Nephron (organoid): ENCODE results near the gene CALB2.

Experiments
- H3K27ac Mint-ChIP-seq, 3 experiments: 2 replicates each; pipeline ENCODE4 v1.8.0; 2020; ENCODE audit warnings: mixed read lengths in 3 of 3, mild to moderate bottlenecking in 2 of 3, moderate library complexity in 1 of 3
- H3K27me3 Mint-ChIP-seq: 2 replicates; pipeline ENCODE4 v1.8.0; 2021; ENCODE audit warnings: low read depth, mild to moderate bottlenecking, moderate library complexity, mixed read lengths
- H3K36me3 Mint-ChIP-seq: 2 replicates; pipeline ENCODE4 v1.8.0; 2020; ENCODE audit warnings: low read depth, mixed read lengths
- H3K4me1 Mint-ChIP-seq: 2 replicates; pipeline ENCODE4 v1.8.0; 2020; ENCODE audit warnings: mixed read lengths
- H3K4me3 Mint-ChIP-seq, 3 experiments: 2 replicates each; pipeline ENCODE4 v1.8.0; 2020; ENCODE audit warnings: mild to moderate bottlenecking in 3 of 3, mixed read lengths in 3 of 3, moderate library complexity in 2 of 3
- H3K9me3 Mint-ChIP-seq: 2 replicates; pipeline ENCODE4 v1.8.0; 2020; ENCODE audit warnings: mixed read lengths
- TF ChIP-seq, protein P1 (sequence below), 3 experiments: fragments of 200-600 bp; sonication (generic); IDR thresholded peaks; one replicate each; pipeline ENCODE4 v1.5.0; 2021; ENCODE audit warnings: antibody characterized with exemption in 3 of 3; ENCODE audit not compliant: unreplicated experiment in 3 of 3

The CALB2 gene

DNA sequence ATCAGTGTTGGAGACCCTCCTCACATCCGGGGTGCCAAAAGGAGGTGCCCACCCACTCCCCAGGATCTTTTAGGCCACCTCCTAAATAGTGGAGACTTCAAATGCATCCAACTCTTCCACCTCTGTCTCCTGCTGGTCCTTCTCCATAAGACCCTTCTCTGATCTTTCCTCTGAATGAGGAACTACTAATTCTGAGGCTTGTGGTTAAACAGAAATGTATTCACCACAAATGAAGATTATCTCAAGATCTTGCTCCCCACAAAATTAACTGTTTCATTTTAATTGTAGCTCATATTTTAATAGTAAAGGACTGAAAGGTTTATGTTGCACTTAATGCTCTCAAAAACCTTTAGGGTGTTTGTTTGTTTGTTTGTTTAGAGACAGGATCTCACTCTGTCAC lies 49.2 kb downstream of the CALB2 start:
- TF ChIP-seq, protein P1, sequence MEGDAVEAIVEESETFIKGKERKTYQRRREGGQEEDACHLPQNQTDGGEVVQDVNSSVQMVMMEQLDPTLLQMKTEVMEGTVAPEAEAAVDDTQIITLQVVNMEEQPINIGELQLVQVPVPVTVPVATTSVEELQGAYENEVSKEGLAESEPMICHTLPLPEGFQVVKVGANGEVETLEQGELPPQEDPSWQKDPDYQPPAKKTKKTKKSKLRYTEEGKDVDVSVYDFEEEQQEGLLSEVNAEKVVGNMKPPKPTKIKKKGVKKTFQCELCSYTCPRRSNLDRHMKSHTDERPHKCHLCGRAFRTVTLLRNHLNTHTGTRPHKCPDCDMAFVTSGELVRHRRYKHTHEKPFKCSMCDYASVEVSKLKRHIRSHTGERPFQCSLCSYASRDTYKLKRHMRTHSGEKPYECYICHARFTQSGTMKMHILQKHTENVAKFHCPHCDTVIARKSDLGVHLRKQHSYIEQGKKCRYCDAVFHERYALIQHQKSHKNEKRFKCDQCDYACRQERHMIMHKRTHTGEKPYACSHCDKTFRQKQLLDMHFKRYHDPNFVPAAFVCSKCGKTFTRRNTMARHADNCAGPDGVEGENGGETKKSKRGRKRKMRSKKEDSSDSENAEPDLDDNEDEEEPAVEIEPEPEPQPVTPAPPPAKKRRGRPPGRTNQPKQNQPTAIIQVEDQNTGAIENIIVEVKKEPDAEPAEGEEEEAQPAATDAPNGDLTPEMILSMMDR (IDR thresholded peaks at IDR 0.05; ENCODE audit: unreplicated experiment in 3 of 3) = no peak
- Mint-ChIP-seq H3K27me3 (peaks cover 51% of the 10 kb centered on the region), H3K4me3 (no peak overlapping the region), H3K4me1 (no peaks in the 10 kb centered on the region), H3K27ac (no peak overlapping the region), H3K9me3 (peaks cover 2% of the 10 kb centered on the region), H3K36me3 (no peaks in the 10 kb centered on the region)

DNA sequence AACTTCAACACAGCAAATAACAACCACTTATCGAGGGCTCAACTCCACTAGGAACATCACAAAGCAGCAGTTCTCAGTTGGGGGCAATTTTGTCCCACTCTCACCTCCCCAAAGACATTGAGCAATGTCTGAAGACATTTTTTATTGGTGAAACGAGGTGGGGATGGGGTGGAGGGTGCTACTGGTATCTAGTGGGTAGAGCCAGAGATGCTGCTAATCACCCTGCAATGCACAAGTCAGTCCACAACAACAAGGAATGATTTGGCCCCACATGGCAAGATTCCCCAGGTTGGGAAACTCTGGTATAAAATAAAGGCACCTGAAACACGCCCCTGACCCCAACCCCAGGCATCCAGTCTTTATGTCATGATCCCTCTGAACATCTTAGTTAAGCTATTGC lies 50.0 kb downstream of the CALB2 start:
- no peak overlapping the region for H3K27ac Mint-ChIP-seq
- H3K9me3 Mint-ChIP-seq = peaks cover 2% of the 10 kb centered on the region
- H3K36me3 Mint-ChIP-seq = no peaks in the 10 kb centered on the region
- H3K4me3 Mint-ChIP-seq = no peak overlapping the region
- peaks cover 53% of the 10 kb centered on the region for H3K27me3 Mint-ChIP-seq
- no peaks in the 10 kb centered on the region for H3K4me1 Mint-ChIP-seq
- TF ChIP-seq, protein P1 (IDR thresholded peaks at IDR 0.05; ENCODE audit: unreplicated experiment in 3 of 3) = no peak

DNA sequence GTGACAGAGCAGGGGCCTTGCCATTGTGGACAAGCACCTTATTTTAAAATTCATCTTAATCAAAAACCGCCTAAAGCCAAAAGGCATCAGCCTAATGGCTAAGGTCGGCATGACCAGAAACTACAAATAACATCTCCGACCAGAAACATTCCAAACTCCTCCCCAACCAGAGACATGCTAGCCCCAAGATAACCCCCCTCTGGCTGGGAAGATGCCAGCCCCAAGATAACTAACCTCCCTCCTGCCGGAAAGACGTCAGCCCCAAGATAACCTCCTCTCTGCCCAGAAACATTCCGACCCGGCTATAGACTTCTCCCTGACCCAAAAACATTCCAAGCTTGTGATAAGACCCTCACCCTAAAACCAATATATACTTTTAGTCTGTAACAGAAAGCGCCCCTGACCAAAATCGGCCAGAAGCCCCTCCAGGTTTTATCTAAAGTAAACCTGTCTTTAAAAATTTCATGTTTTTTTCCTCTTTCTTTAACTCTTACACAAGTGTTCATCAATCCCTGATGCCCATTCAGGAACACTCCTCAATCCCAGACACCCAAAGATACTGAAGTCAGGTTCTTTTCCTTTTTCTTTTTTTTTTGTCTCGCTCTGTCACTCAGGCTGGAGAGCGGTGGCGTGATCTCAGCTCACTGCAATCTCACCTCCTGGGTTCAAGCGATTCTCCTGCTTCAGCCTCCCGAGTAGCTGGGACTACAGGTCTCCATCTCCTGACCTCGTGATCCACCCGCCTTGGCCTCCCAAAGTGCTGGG lies 50.7 kb downstream of the CALB2 start:
- H3K4me1 Mint-ChIP-seq = no peaks in the 10 kb centered on the region

DNA sequence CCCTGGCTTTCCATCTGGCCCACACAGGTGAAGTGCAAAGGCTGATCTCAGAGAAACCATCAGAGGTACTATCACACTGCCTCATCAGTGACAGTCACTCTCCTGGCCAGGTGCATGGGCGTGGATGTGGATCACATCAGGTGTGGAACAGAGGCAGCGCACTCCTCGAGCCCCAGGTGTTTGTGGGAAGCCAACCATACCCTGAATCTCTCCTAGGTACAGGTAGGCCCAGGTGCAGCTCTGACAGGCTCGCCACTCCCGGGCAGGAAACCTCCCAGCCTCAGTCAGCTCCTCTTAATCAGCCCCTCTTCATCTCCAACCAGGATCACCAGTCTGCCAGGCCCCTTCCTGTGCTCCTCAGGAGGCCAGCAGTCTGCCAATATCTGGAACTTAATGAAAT lies 51.6 kb downstream of the CALB2 start:
- H3K9me3 Mint-ChIP-seq = peaks cover 2% of the 10 kb centered on the region
- no peak overlapping the region for H3K27ac Mint-ChIP-seq

More for the DNA sequence above, 50.7 kb downstream of the CALB2 start:
- no peak overlapping the region for H3K4me3 Mint-ChIP-seq
- H3K27ac Mint-ChIP-seq = no peak overlapping the region
- TF ChIP-seq, protein P1 (IDR thresholded peaks at IDR 0.05; ENCODE audit: unreplicated experiment in 3 of 3) = no peak
- peaks cover 2% of the 10 kb centered on the region for H3K9me3 Mint-ChIP-seq
- no peaks in the 10 kb centered on the region for H3K36me3 Mint-ChIP-seq
- peaks cover 53% of the 10 kb centered on the region for H3K27me3 Mint-ChIP-seq

DNA sequence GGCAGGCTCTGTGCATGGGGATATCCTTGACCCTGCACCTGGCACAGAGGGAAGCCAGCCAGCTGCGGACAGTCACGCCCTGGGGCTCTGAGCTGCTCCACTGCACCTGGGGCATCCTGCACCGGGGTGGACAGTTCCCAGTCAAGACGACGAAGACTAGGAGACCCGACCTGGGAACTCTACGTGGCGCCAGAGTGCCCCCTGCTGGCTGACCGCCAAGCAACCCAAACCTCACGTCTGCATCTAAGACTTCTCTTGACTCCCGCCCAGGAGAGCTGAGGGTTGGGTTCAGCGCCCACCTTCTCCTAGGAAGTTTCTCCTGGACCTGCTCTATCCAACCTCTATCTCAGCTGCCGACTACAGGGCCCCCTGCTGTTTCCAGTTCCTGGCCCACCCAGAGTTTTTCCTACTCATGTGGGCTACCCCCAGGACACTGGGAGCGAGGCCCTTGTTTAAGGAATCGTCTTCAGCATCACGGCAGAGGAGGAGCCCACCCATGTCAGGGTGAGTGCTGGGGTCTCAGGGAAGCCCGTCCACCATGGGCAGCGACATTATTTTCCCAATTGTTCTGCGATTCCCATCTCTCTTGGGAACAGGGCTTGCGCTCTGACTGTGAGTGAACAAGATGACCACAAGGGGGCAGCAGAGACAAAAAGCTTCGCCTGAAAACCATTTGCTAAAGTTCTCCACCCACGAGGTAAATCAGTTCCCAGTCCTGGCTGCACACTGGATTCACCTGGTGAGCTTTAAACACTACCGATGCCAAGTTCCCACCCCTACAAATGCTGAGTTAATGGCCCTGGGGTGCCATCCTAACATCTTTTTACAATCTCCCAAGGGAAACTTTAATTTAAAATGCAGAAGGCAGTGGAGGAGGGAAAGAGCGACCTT lies 54.0 kb downstream of the CALB2 start:
- TF ChIP-seq, protein P1 (IDR thresholded peaks at IDR 0.05; ENCODE audit: unreplicated experiment in 3 of 3) = peak; percentile 75 to 89 (median 88)

More for the DNA sequence above, 51.6 kb downstream of the CALB2 start:
- TF ChIP-seq, protein P1 (IDR thresholded peaks at IDR 0.05; ENCODE audit: unreplicated experiment in 3 of 3) = no peak
- H3K27me3 Mint-ChIP-seq = peaks cover 53% of the 10 kb centered on the region
- no peak overlapping the region for H3K4me3 Mint-ChIP-seq
- H3K4me1 Mint-ChIP-seq = no peaks in the 10 kb centered on the region
- H3K36me3 Mint-ChIP-seq = no peaks in the 10 kb centered on the region

More for the DNA sequence above, 54.0 kb downstream of the CALB2 start:
- Mint-ChIP-seq H3K4me3 (no peak overlapping the region), H3K36me3 (no peaks in the 10 kb centered on the region), H3K9me3 (no peaks in the 10 kb centered on the region), H3K27ac (no peak overlapping the region), H3K27me3 (peaks cover 54% of the 10 kb centered on the region), H3K4me1 (no peaks in the 10 kb centered on the region)
